Ramos (cell line): ENCODE measurements around the gene ENTPD8.

Experiments used
- in situ Hi-C: fragments of 300-500 bp; cut with MboI; formaldehyde crosslinking; loops from one replicate; pipeline ENCODE4 v1.14.3; 2022; ENCODE audit warnings: low sequenced_read_pairs; ENCODE audit not compliant: unreplicated experiment

Gene ENTPD8

GRCh38 chr9:137441289-137441934 is at the start of gene ENTPD8:
Gene ENTPD8, minus strand, starts transcription at chr9:137441357. Its CDS starts 3,072 bp downstream, at chr9:137438285.
- in situ Hi-C loops = loop anchor here (25.0 kb wide), 1 partner anchor 379 kb away; the partner anchor contains the start of genes ENTPD2 and SAPCD2

- in situ Hi-C loops = no loop called here
These were observed 49.5 kb upstream of the ENTPD8 start for GRCh38 chr9:137490532-137491186.

- in situ Hi-C loops = no loop called here
These were observed 47.7 kb upstream of the ENTPD8 start for GRCh38 chr9:137488906-137489305.

- in situ Hi-C loops = no loop called here
These were observed 47.1 kb upstream of the ENTPD8 start for GRCh38 chr9:137488327-137488653.

GRCh38 chr9:137487454-137488326 is 46.5 kb upstream of the ENTPD8 start:
- in situ Hi-C loops = no loop called here

- in situ Hi-C loops = no loop called here
These were observed 45.6 kb upstream of the ENTPD8 start for GRCh38 chr9:137486545-137487453.

GRCh38 chr9:137486141-137486490 is 45.0 kb upstream of the ENTPD8 start:
- in situ Hi-C loops = no loop called here

- in situ Hi-C loops = no loop called here
These were observed 44.4 kb upstream of the ENTPD8 start for GRCh38 chr9:137485343-137486140.

- in situ Hi-C loops = no loop called here
These were observed 43.6 kb upstream of the ENTPD8 start for GRCh38 chr9:137484551-137485315.

- in situ Hi-C loops = no loop called here
These were observed 41.1 kb upstream of the ENTPD8 start for GRCh38 chr9:137482094-137482781.

GRCh38 chr9:137480686-137481683 is 39.8 kb upstream of the ENTPD8 start:
- in situ Hi-C loops = no loop called here

GRCh38 chr9:137479892-137480685 is 38.9 kb upstream of the ENTPD8 start:
- in situ Hi-C loops = no loop called here

- in situ Hi-C loops = no loop called here
These were observed 38.1 kb upstream of the ENTPD8 start for GRCh38 chr9:137478962-137479861.

- in situ Hi-C loops = no loop called here
These were observed 37.4 kb upstream of the ENTPD8 start for GRCh38 chr9:137478613-137478961.
